IMR-90 (cell line): ENCODE measurements around the gene LSM14A. TPM values are rescaled to one million over a fixed set of nuclear protein-coding genes. Genes with fewer than 3 reads are reported as not detected.

Source experiments
- ATAC-seq: fragments of 200-7000 bp; cut with Tn5 transposase; 2 replicates; pipeline ENCODE4 v1.9.1; 2020; ENCODE audit warnings: low read depth, mild to moderate bottlenecking, moderate library complexity
- BruUV-seq: library from RNA; stranded (reverse); fragments of 400-500 nt; replicated peaks from 2 replicates; lab custom pipeline; 2021; lab: Mats Ljungman, UMichigan
- CTCF ChIA-PET: fragments of 300-600 bp; formaldehyde crosslinking; extraction: SDS; loops from one replicate; lab custom pipeline; 2021; ENCODE audit warnings: antibody characterized with exemption; lab: Yijun Ruan, JAX
- POLR2A ChIA-PET: fragments of 300-600 bp; sonication (Branson Sonifier 250); formaldehyde crosslinking; loops from one replicate; lab custom pipeline; 2022; ENCODE audit warnings: antibody characterized with exemption; ENCODE audit not compliant: unreplicated experiment; lab: Charles Lee
- DNase-seq: peaks from one replicate; pipeline ENCODE4 v3.0.0; 2013
- H2AFZ ChIP-seq: replicated peaks from 2 replicates; pipeline ENCODE3; 2013; ENCODE audit warnings: low read length, mild to moderate bottlenecking; ENCODE audit not compliant: poor library complexity
- H2AK5ac ChIP-seq: 2 replicates; pipeline ENCODE4 v1.6.1; 2013; ENCODE audit warnings: low read depth, low read length, inconsistent platforms
- H2AK9ac ChIP-seq: replicated peaks from 2 replicates; pipeline ENCODE3; 2013; ENCODE audit warnings: mild to moderate bottlenecking, low read depth, low read length, moderate library complexity; ENCODE audit not compliant: poor library complexity
- H2BK120ac ChIP-seq: 2 replicates; pipeline ENCODE4 v1.6.1; 2013; ENCODE audit warnings: low read depth, low read length, inconsistent platforms
- H2BK15ac ChIP-seq: 3 replicates; pipeline ENCODE4 v1.6.1; 2013; ENCODE audit warnings: low read depth, low read length, inconsistent platforms
- H2BK20ac ChIP-seq: 2 replicates; pipeline ENCODE4 v1.6.1; 2013; ENCODE audit warnings: low read depth, mild to moderate bottlenecking, inconsistent platforms, low read length, moderate library complexity
- H2BK5ac ChIP-seq: 2 replicates; pipeline ENCODE4 v1.6.1; 2013; ENCODE audit warnings: mild to moderate bottlenecking, low read depth, low read length, inconsistent platforms; ENCODE audit not compliant: poor library complexity, severe bottlenecking
- H3K14ac ChIP-seq: replicated peaks from 2 replicates; pipeline ENCODE4 v1.6.1; 2013; ENCODE audit warnings: low read depth, low read length, inconsistent platforms
- H3K18ac ChIP-seq: 2 replicates; pipeline ENCODE4 v1.6.1; 2013; ENCODE audit warnings: low read depth, low read length, control low read depth
- H3K23ac ChIP-seq: 2 replicates; pipeline ENCODE4 v1.6.1; 2013; ENCODE audit warnings: low read depth, low read length, inconsistent platforms
- H3K27ac ChIP-seq: 2 replicates; pipeline ENCODE4 v1.5.1; 2013; ENCODE audit warnings: mild to moderate bottlenecking, control low read depth, low read length; ENCODE audit not compliant: insufficient read depth
- H3K27me3 ChIP-seq: 2 replicates; pipeline ENCODE4 v1.6.1; 2013; ENCODE audit warnings: low read length; ENCODE audit not compliant: control insufficient read depth, insufficient read depth
- H3K36me3 ChIP-seq: 2 replicates; pipeline ENCODE4 v1.6.1; 2013; ENCODE audit warnings: low read length, mixed read lengths; ENCODE audit not compliant: control insufficient read depth, insufficient read depth
- H3K4ac ChIP-seq: 2 replicates; pipeline ENCODE4 v1.6.1; 2013; ENCODE audit warnings: low read depth, low read length, inconsistent platforms
- H3K4me1 ChIP-seq: 2 replicates; pipeline ENCODE4 v1.6.1; 2013; ENCODE audit warnings: low read length, mixed read lengths; ENCODE audit not compliant: control insufficient read depth, insufficient read depth
- H3K4me2 ChIP-seq: 2 replicates; pipeline ENCODE4 v1.6.1; 2013; ENCODE audit warnings: low read depth, mild to moderate bottlenecking, control low read depth, low read length, moderate library complexity
- H3K4me3 ChIP-seq: 2 replicates; pipeline ENCODE4 v1.5.1; 2013; ENCODE audit warnings: low read depth, mild to moderate bottlenecking, control low read depth, low read length, moderate library complexity; ENCODE audit not compliant: insufficient read depth
- H3K56ac ChIP-seq: 2 replicates; pipeline ENCODE4 v1.6.1; 2013; ENCODE audit warnings: low read length, inconsistent platforms; ENCODE audit not compliant: insufficient read depth; ENCODE audit errors: extremely low read depth
- H3K79me1 ChIP-seq, 2 experiments: 2 replicates each; pipeline ENCODE4 v1.6.1; 2013; ENCODE audit warnings: low read length in 2 of 2, inconsistent platforms in 1 of 2, low read depth in 1 of 2
- H3K9ac ChIP-seq: 2 replicates; pipeline ENCODE4 v1.6.1; 2013; ENCODE audit warnings: low read depth, low read length, control low read depth
- H3K9me1 ChIP-seq: 2 replicates; pipeline ENCODE4 v1.6.1; 2013; ENCODE audit warnings: low read length, inconsistent platforms; ENCODE audit not compliant: insufficient read depth
- H3K9me3 ChIP-seq: 2 replicates; pipeline ENCODE4 v1.6.1; 2013; ENCODE audit warnings: low read length; ENCODE audit not compliant: control insufficient read depth, insufficient read depth
- H4K20me1 ChIP-seq: 2 replicates; pipeline ENCODE4 v1.6.1; 2013; ENCODE audit warnings: low read length, inconsistent platforms; ENCODE audit not compliant: insufficient read depth
- H4K5ac ChIP-seq: 2 replicates; pipeline ENCODE4 v1.6.1; 2013; ENCODE audit warnings: mild to moderate bottlenecking, low read depth, low read length, control low read depth
- H4K8ac ChIP-seq, 2 experiments: 2 replicates each; pipeline ENCODE4 v1.6.1; 2013; ENCODE audit warnings: low read depth in 2 of 2, low read length in 2 of 2, control low read depth in 1 of 2, inconsistent platforms in 1 of 2
- H4K91ac ChIP-seq: 2 replicates; pipeline ENCODE4 v1.6.1; 2013; ENCODE audit warnings: low read depth, low read length, inconsistent platforms; ENCODE audit not compliant: insufficient read depth
- BHLHE40 ChIP-seq: fragments of 150-350 bp; IDR thresholded peaks from 2 replicates; pipeline ENCODE4 v1.6.1; 2016; ENCODE audit warnings: mild to moderate bottlenecking, low read depth, low read length
- CEBPB ChIP-seq: IDR thresholded peaks from 2 replicates; pipeline ENCODE4 v1.6.1; 2012; ENCODE audit warnings: low read depth, low read length, improper control_type of control experiment
- CHD1 ChIP-seq: IDR thresholded peaks from 2 replicates; pipeline ENCODE4 v1.6.1; 2012; ENCODE audit warnings: low read depth, low read length, improper control_type of control experiment
- CTCF ChIP-seq: conservative IDR thresholded peaks from 2 replicates; pipeline ENCODE4 v1.5.1; 2012; ENCODE audit warnings: mild to moderate bottlenecking, low read depth, low read length, improper control_type of control experiment
- ELK1 ChIP-seq: fragments of 150-350 bp; IDR thresholded peaks from 2 replicates; pipeline ENCODE4 v1.6.1; 2016; ENCODE audit warnings: low read depth, mild to moderate bottlenecking, low read length, moderate library complexity, borderline replicate concordance
- FOS ChIP-seq: fragments of 150-350 bp; IDR thresholded peaks from 2 replicates; pipeline ENCODE4 v1.6.1; 2016; ENCODE audit warnings: low read depth, low read length
- MAFK ChIP-seq: IDR thresholded peaks from 2 replicates; pipeline ENCODE4 v1.6.1; 2012; ENCODE audit warnings: low read depth, low read length, improper control_type of control experiment
- MAZ ChIP-seq: IDR thresholded peaks from 2 replicates; pipeline ENCODE4 v1.6.1; 2012; ENCODE audit warnings: low read depth, mild to moderate bottlenecking, low read length, improper control_type of control experiment, moderate library complexity, borderline replicate concordance
- MXI1 ChIP-seq: IDR thresholded peaks from 2 replicates; pipeline ENCODE4 v1.6.1; 2012; ENCODE audit warnings: low read depth, mild to moderate bottlenecking, low read length, moderate library complexity, borderline replicate concordance
- NFE2L2 ChIP-seq: fragments of 150-350 bp; IDR thresholded peaks from 2 replicates; pipeline ENCODE4 v1.6.1; 2016; ENCODE audit warnings: low read depth, mild to moderate bottlenecking, low read length
- POLR2A ChIP-seq: IDR thresholded peaks from 2 replicates; pipeline ENCODE4 v1.6.1; 2012; ENCODE audit warnings: mild to moderate bottlenecking, low read depth, low read length
- RAD21 ChIP-seq: IDR thresholded peaks from 2 replicates; pipeline ENCODE4 v1.6.1; 2012; ENCODE audit warnings: low read length, improper control_type of control experiment
- RCOR1 ChIP-seq: IDR thresholded peaks from 2 replicates; pipeline ENCODE4 v1.6.1; 2012; ENCODE audit warnings: mild to moderate bottlenecking, low read length, improper control_type of control experiment; ENCODE audit not compliant: insufficient replicate concordance
- RFX5 ChIP-seq: IDR thresholded peaks from 2 replicates; pipeline ENCODE4 v1.8.0; 2012; ENCODE audit warnings: low read depth, mild to moderate bottlenecking, low read length, moderate library complexity
- SMC3 ChIP-seq: fragments of 150-350 bp; IDR thresholded peaks from 2 replicates; pipeline ENCODE4 v1.6.1; 2016; ENCODE audit warnings: low read depth, mild to moderate bottlenecking, antibody characterized with exemption, low read length, moderate library complexity
- WGBS, 2 experiments: methylation state at CpG; one replicate each; pipeline versions ENCODE4 v1.1.5 to v1.1.7; 2013; ENCODE audit warnings: missing lambda C conversion rate in 2 of 2; ENCODE audit not compliant: insufficient read length in 1 of 2; ENCODE audit errors: extremely low coverage in 2 of 2; 5-methylcytosine and 5-hydroxymethylcytosine counted together
- dilution Hi-C: fragments of 300-500 bp; cut with HindIII; formaldehyde crosslinking; loops from one replicate; pipeline ENCODE4 v1.14.3; 2018; ENCODE audit warnings: low sequenced_read_pairs; ENCODE audit not compliant: unreplicated experiment
- in situ Hi-C: fragments of 300-500 bp; cut with MboI; formaldehyde crosslinking; loops from 3 replicates; pipeline ENCODE4 v1.14.3; 2019; ENCODE audit warnings: low sequenced_read_pairs, inconsistent platforms, mixed read lengths
- intact Hi-C: fragments of 100-400 bp; cut with micrococcal nuclease; formaldehyde crosslinking; loops from 2 replicates; pipeline ENCODE4 v1.10.0; 2022
- polyA plus RNA-seq, 3 experiments: library from polyadenylated mRNA; depleted of rRNA; stranded (reverse); fragments of >200 nt; gene quantifications; 2 replicates each; pipeline ENCODE4 v1.2.3, GENCODE V29; 2012; ENCODE audit warnings: low replicate concordance in 1 of 3
- total RNA-seq: library from RNA; depleted of rRNA; stranded (reverse); fragments of >200 nt; gene quantifications from 2 replicates; pipeline ENCODE4 v1.2.3, GENCODE V29; 2012
- TF ChIP-seq, protein P1 (sequence below): fragments of 150-350 bp; IDR thresholded peaks from 2 replicates; pipeline ENCODE4 v1.6.1; 2017; ENCODE audit warnings: mild to moderate bottlenecking, antibody characterized with exemption, low read length, low read depth

The LSM14A gene
- total and polyA plus RNA-seq, 2 of the 4 experiments (the other 2 are of a cell fraction) = 44.3 to 54.8 TPM

- H3K9me3 ChIP-seq = no peaks in the 10 kb centered on the region
- 97% methylated on average over 4 of the region's 6 CpGs; no CpG with 5 or more reads in 1 of the 2 experiments for WGBS, 2 experiments
- intact Hi-C loops = no loop called here
- CTCF ChIA-PET = interaction anchor here (1.5 kb wide), 1 partner anchor 8 kb away, joined by 3 read pairs; no protein-coding TSS in a partner anchor
- no peak overlapping the region for H2BK15ac ChIP-seq
- no peak overlapping the region; the same call in 1 of the 2 replicates for H3K56ac ChIP-seq
- no peak overlapping the region for H3K14ac ChIP-seq
- peaks cover 8% of the 10 kb centered on the region for H4K20me1 ChIP-seq
- no peak overlapping the region for H3K4ac ChIP-seq
- no peaks in the 10 kb centered on the region for H3K4me1 ChIP-seq
- H4K91ac ChIP-seq = no peak overlapping the region
- no peak overlapping the region for H2BK120ac ChIP-seq
- H3K79me1 ChIP-seq = peaks cover 33 to 60% of the 10 kb centered on the region in 2 experiments
- no peak overlapping the region for H3K18ac ChIP-seq
- POLR2A ChIA-PET = no interaction called here
- in situ Hi-C loops = no loop called here
- no peak overlapping the region for H3K27ac ChIP-seq
- H3K4me3 ChIP-seq = no peak overlapping the region
- no peak overlapping the region for H3K23ac ChIP-seq
- H3K9me1 ChIP-seq = no peaks in the 10 kb centered on the region
- H3K9ac ChIP-seq = no peak overlapping the region
- no peak overlapping the region for H2BK20ac ChIP-seq
- BruUV-seq = no TSS peak
- H4K5ac ChIP-seq = no peak overlapping the region
- no peak overlapping the region for H2AK9ac ChIP-seq
- H4K8ac ChIP-seq = no peak overlapping the region
- peaks cover 27% of the 10 kb centered on the region for H3K36me3 ChIP-seq
- H3K4me2 ChIP-seq = no peak overlapping the region
- H2BK5ac ChIP-seq = no peak overlapping the region
- TF ChIP-seq RFX5 (no peak), RAD21 (no peak), MXI1 (no peak), CEBPB (no peak), FOS (no peak), CTCF (no peak), NFE2L2 (no peak), RCOR1 (no peak), MAFK (no peak), CHD1 (no peak), BHLHE40 (no peak), MAZ (no peak), ELK1 (no peak), POLR2A (no peak), SMC3 (no peak)
- TF ChIP-seq, protein P1, sequence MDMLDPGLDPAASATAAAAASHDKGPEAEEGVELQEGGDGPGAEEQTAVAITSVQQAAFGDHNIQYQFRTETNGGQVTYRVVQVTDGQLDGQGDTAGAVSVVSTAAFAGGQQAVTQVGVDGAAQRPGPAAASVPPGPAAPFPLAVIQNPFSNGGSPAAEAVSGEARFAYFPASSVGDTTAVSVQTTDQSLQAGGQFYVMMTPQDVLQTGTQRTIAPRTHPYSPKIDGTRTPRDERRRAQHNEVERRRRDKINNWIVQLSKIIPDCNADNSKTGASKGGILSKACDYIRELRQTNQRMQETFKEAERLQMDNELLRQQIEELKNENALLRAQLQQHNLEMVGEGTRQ = no peak
- no peaks in the 10 kb centered on the region for H3K27me3 ChIP-seq
- ATAC-seq = no peak
- dilution Hi-C loops = no loop called here
- no peak for DNase-seq
- no peak overlapping the region for H2AFZ ChIP-seq
- H2AK5ac ChIP-seq = no peak overlapping the region
Observed at GRCh38 chr19:34201133-34201532, 28.8 kb downstream of the LSM14A start.
